Measurements from ENCODE around the gene MTFMT. TPM values are rescaled to one million over a fixed set of nuclear protein-coding genes. Genes with fewer than 3 reads are reported as not detected.

The MTFMT gene
- total RNA-seq, 1 experiment from 2014 or later: 30.4 TPM

DNA sequence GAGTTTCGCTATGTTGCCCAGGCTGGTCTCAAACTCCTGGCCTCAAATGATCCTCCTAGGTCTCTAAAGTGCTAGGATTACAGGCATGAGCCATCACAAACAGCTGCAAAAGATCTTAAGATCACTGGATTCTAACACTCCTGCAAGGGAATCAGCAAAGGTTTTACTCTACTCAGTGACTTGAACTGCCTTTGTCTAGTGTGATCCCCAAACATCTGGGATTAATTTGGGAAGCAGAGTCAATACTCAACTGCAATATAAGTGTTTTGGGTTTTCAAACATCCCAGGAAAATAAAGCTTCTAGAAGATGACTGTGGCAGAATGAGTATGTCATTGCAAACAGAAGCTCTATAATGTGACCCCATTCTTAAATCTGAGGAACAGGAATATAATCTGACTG lies 47.0 kb downstream of the MTFMT start:
- peaks cover 5% of the 10 kb centered on the region; the same call in 1 of the 2 replicates for H3K79me2 ChIP-seq (ENCODE audit: insufficient read depth, low read length)
- H4K20me1 ChIP-seq (ENCODE audit: insufficient read depth): peaks cover 4% of the 10 kb centered on the region; the same call in 1 of the 2 replicates
- BruUV-seq (replicated peaks): no TSS peak
- POLR2A ChIA-PET: interaction anchor here (0.7 kb wide), 1 partner anchor 117 kb away, joined by 3 read pairs; no protein-coding TSS in a partner anchor
- no peaks in the 10 kb centered on the region for H3K9me2 ChIP-seq (ENCODE audit: insufficient read depth)
- peaks cover 6 to 15% of the 10 kb centered on the region in 2 experiments; a peak in 3 of 4 replicates for H3K36me3 ChIP-seq (ENCODE audit: control insufficient read depth in 1 of 2, insufficient read depth in 2 of 2, low read length in 2 of 2)
- no peak overlapping the region for H3K27ac ChIP-seq (ENCODE audit: low read depth, low read length)
- H3K27me3 ChIP-seq (ENCODE audit: insufficient read depth, low read length): no peaks in the 10 kb centered on the region
- H3K4me3 ChIP-seq (replicated peaks in 1 of 2; ENCODE audit: low read depth in 1 of 2, low read length in 2 of 2): no peak overlapping the region
- ATAC-seq (no peak), DNase-seq (ENCODE audit: low read depth, low spot score) (no peak)
- CTCF ChIA-PET: no interaction called here
- no peak overlapping the region for H2AFZ ChIP-seq (ENCODE audit: low read depth, low read length, poor library complexity, severe bottlenecking)
- TF ChIP-seq SIN3A (IDR thresholded peaks at IDR 0.05; ENCODE audit: low read depth) (no peak), ZNF274 (IDR thresholded peaks at IDR 0.05; ENCODE audit: low read depth, low read length) (no peak), EGR1 (IDR thresholded peaks at IDR 0.05; ENCODE audit: low read depth) (no peak), POLR2AphosphoS5 (IDR thresholded peaks at IDR 0.05; ENCODE audit: low read depth, low read length) (no peak)
- TF ChIP-seq, protein P1, sequence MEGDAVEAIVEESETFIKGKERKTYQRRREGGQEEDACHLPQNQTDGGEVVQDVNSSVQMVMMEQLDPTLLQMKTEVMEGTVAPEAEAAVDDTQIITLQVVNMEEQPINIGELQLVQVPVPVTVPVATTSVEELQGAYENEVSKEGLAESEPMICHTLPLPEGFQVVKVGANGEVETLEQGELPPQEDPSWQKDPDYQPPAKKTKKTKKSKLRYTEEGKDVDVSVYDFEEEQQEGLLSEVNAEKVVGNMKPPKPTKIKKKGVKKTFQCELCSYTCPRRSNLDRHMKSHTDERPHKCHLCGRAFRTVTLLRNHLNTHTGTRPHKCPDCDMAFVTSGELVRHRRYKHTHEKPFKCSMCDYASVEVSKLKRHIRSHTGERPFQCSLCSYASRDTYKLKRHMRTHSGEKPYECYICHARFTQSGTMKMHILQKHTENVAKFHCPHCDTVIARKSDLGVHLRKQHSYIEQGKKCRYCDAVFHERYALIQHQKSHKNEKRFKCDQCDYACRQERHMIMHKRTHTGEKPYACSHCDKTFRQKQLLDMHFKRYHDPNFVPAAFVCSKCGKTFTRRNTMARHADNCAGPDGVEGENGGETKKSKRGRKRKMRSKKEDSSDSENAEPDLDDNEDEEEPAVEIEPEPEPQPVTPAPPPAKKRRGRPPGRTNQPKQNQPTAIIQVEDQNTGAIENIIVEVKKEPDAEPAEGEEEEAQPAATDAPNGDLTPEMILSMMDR (IDR thresholded peaks at IDR 0.05 in 2 of 3, conservative IDR thresholded peaks at IDR 0.05 in 1 of 3; ENCODE audit: borderline replicate concordance in 1 of 3, insufficient read depth in 1 of 3, low read depth in 2 of 3, low read length in 2 of 3): no peak
- H3K9me3 ChIP-seq (ENCODE audit: control insufficient read depth in 1 of 2, insufficient read depth in 1 of 2, low read depth in 1 of 2, low read length in 2 of 2): no peaks in the 10 kb centered on the region
- RAD21 ChIA-PET (ENCODE audit: low non-redundant PET in 1 of 2, low total read pairs in 2 of 2, uncharacterized antibody in 2 of 2, unreplicated experiment in 2 of 2): interaction anchor here in 1 of 2 experiments (0.7 kb wide), 1 partner anchor 750 kb away, joined by 4 read pairs; no protein-coding TSS in a partner anchor
- H3K4me2 ChIP-seq (ENCODE audit: low read length): no peak overlapping the region
- peaks cover 0 to 9% of the 10 kb centered on the region in 2 experiments; a peak in 1 of 4 replicates for H3K4me1 ChIP-seq (ENCODE audit: control insufficient read depth in 1 of 2, insufficient read depth in 2 of 2, low read length in 2 of 2)
- intact Hi-C loops (cut with micrococcal nuclease): no loop called here
- no peak overlapping the region for H3K9ac ChIP-seq (ENCODE audit: low read length)

GRCh38 chr15:64981812-64982431 lies 47.5 kb downstream of the MTFMT start:
- Histone ChIP-seq H3K36me3 (ENCODE audit: control insufficient read depth in 1 of 2, insufficient read depth in 2 of 2, low read length in 2 of 2) (peaks cover 6 to 13% of the 10 kb centered on the region in 2 experiments; a peak in 3 of 4 replicates), H3K27me3 (ENCODE audit: insufficient read depth, low read length) (no peaks in the 10 kb centered on the region), H3K4me1 (ENCODE audit: control insufficient read depth in 1 of 2, insufficient read depth in 2 of 2, low read length in 2 of 2) (peaks cover 0 to 13% of the 10 kb centered on the region in 2 experiments; a peak in 1 of 4 replicates), H3K79me2 (ENCODE audit: insufficient read depth, low read length) (peaks cover 5% of the 10 kb centered on the region; the same call in 1 of the 2 replicates), H3K9ac (ENCODE audit: low read length) (no peak overlapping the region), H4K20me1 (ENCODE audit: insufficient read depth) (peaks cover 4% of the 10 kb centered on the region; the same call in 1 of the 2 replicates), H3K4me3 (replicated peaks in 1 of 2; ENCODE audit: low read depth in 1 of 2, low read length in 2 of 2) (no peak overlapping the region), H3K9me3 (ENCODE audit: control insufficient read depth in 1 of 2, insufficient read depth in 1 of 2, low read depth in 1 of 2, low read length in 2 of 2) (no peaks in the 10 kb centered on the region), H3K9me2 (ENCODE audit: insufficient read depth) (no peaks in the 10 kb centered on the region), H3K27ac (ENCODE audit: low read depth, low read length) (no peak overlapping the region), H2AFZ (ENCODE audit: low read depth, low read length, poor library complexity, severe bottlenecking) (no peak overlapping the region), H3K4me2 (ENCODE audit: low read length) (no peak overlapping the region)
- ATAC-seq: no peak
- DNase-seq (ENCODE audit: low read depth, low spot score): no peak
- BruUV-seq (replicated peaks): no TSS peak
- TF ChIP-seq SIN3A (IDR thresholded peaks at IDR 0.05; ENCODE audit: low read depth) (no peak), ZFX (IDR thresholded peaks at IDR 0.05) (no peak), YY1 (IDR thresholded peaks at IDR 0.05; ENCODE audit: extremely low read depth, insufficient replicate concordance, low read depth, low read length) (no peak), ELF1 (IDR thresholded peaks at IDR 0.05; ENCODE audit: borderline replicate concordance, low read depth) (no peak), CBX3 (IDR thresholded peaks at IDR 0.05; ENCODE audit: low read depth) (no peak), EGR1 (IDR thresholded peaks at IDR 0.05; ENCODE audit: low read depth) (no peak), FOSL1 (IDR thresholded peaks at IDR 0.05; ENCODE audit: low read depth) (no peak), POLR2A (IDR thresholded peaks at IDR 0.05; ENCODE audit: borderline replicate concordance, extremely low read depth, insufficient read depth, insufficient read length) (no peak), POLR2AphosphoS5 (IDR thresholded peaks at IDR 0.05; ENCODE audit: low read depth, low read length) (no peak), SP1 (IDR thresholded peaks at IDR 0.05; ENCODE audit: low read depth) (no peak), TCF7L2 (IDR thresholded peaks at IDR 0.05; ENCODE audit: borderline replicate concordance, extremely low read depth, insufficient read depth, insufficient read length) (no peak)
- intact Hi-C loops (cut with micrococcal nuclease): no loop called here
- CTCF ChIA-PET: interaction anchor here (1.2 kb wide), 1 partner anchor 251 kb away, joined by 3 read pairs; no protein-coding TSS in a partner anchor
- POLR2A ChIA-PET: interaction anchor here (0.7 kb wide), 1 partner anchor 116 kb away, joined by 3 read pairs; no protein-coding TSS in a partner anchor
- RAD21 ChIA-PET (ENCODE audit: low non-redundant PET in 1 of 2, low total read pairs in 2 of 2, uncharacterized antibody in 2 of 2, unreplicated experiment in 2 of 2): interaction anchor here in 1 of 2 experiments (0.7 kb wide), 1 partner anchor 750 kb away, joined by 4 read pairs; no protein-coding TSS in a partner anchor

Measured in HCT116 (cell line).